DMS53 treated with DMSO at 0.1 percent for 48 hours (cell line): Measurements from ENCODE around the gene TFF2.
A peak's percentile ranks its signal among the peaks of the same experiment; 100 is the strongest.

Experiments
- DNase-seq: peaks from one replicate; lab custom pipeline; 2025; ENCODE audit not compliant: unreplicated experiment; lab: John Stamatoyannopoulos, UW

TFF2 gene

GRCh38 chr21:42384156-42384945, 33.6 kb upstream of the TFF2 start:
- DNase-seq = peak; percentile 57

DNA sequence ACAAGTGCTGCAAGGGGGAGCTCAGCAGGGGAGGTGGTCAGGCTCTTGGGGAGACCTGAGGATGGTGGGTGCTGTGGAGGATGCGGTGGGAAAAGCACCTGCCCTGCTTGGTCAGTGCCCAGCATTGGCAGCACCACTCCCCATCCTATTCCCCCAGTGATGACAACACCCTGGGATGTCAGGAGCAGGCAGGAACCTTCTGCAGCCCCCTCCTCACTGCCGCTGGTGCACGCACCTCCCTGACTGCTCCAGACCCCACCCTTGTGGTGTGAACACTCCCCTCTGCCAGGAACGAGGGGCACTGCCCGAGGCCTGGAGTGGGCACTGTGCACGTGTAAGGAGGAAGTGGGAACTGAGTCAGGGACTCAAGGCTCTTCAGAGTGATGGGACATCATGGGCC, 32.5 kb upstream of the TFF2 start:
- no peak for DNase-seq

DNA sequence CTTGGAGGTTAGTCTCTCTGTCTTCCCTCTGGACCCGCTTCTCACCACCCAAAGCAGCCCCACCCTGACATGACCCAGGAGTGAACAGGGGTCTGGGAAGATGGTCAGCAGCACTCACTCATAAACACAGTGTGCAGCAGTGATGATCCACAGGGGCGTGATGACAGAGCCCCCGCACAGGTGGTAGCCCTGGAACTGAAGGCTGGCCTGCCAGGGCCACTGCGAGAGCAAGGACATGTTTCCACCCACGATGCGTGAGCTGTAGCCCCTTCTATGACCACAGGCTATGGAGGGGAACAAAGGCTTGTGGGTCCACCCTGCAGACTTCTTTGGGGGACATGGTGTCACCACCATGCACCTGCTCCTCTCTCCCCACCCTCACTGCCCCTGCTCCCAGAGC, 32.1 kb upstream of the TFF2 start:
- no peak for DNase-seq

DNA sequence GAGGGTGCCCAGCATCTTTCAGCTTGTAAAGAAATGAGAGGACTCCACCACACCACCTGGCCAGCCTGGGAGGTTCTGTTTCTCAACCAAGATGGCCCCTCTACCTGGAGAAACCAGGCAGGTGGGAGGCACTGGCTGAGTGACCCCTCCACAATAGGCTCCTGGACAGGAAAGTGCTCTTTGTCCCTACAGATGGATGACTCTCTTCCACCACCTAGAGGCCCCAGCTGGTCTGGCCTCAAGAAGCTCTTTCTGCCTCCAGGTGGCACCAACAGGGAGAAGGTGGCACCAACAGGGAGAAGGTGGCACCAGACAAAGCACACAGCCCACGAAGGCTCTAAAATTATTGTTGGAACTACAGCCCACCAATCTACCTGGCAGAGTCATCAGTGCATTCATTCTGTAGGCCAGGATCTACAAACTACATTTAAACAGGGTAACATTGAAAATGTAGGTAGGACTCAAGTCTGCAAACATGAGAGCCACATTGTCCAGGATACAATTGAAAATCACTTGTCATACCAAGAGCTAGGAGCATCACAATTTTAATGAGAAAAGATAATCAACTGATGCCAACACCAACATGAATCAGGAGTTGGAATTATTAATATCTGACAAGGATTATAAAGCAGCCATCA, 30.7 kb upstream of the TFF2 start:
- DNase-seq = peak; percentile 63

- no peak for DNase-seq
Observed at GRCh38 chr21:42379426-42380215, 28.8 kb upstream of the TFF2 start.

DNA sequence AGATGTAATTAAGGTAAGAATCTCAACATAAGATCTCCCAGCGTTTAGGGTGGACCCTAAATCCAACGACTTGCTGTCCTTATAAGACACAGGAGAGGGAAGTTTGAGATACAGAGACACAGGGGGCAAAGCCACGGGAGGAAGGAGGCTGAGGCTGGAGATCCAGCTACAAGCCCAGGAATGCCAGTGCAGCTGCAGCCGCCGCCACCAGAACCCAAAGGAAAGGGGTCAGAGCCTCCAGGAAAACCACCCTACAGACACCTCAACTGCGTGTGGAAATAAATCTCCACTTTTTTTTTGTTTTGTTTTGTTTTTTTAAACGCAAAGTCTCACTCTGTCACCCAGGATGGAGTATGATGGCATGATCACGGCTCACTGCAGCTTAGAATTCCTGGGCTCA, 27.6 kb upstream of the TFF2 start:
- no peak for DNase-seq

GRCh38 chr21:42377951-42378340, 27.2 kb upstream of the TFF2 start:
- DNase-seq = no peak

DNA sequence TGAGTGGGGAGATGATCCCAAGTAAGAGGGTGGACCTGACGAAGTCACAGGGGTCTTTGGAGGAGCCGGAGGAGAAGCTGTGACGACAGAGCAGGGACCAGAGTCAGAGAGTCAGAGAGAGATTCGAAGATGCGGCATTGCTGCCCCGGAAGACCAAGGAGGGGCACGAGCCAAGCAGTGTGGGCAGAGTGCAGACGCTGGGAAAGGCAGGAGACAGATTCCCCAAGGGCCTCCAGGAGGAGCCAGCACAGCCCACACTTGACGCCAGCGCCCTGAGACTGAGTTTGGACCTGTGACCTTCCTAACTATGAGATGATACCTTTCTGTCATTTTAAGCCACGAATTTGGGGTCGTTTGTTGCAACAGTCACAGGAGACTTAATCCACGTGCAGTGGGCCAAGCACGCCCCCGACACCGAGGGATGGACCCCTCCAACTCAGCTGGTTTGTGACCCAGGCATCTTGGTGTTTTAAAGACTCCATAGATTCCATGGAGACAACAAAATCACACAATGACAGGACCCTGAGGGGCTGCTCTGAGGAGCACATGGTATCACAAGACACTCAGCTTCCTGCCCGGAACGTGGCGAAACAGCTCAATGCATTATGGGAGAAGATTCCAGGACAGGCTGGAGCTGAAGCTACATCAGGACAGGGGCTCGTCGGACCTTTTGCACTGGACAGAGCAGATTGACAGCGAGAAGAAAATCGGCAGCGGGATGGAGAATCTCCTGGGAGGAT, 26.6 kb upstream of the TFF2 start:
- no peak for DNase-seq

DNA sequence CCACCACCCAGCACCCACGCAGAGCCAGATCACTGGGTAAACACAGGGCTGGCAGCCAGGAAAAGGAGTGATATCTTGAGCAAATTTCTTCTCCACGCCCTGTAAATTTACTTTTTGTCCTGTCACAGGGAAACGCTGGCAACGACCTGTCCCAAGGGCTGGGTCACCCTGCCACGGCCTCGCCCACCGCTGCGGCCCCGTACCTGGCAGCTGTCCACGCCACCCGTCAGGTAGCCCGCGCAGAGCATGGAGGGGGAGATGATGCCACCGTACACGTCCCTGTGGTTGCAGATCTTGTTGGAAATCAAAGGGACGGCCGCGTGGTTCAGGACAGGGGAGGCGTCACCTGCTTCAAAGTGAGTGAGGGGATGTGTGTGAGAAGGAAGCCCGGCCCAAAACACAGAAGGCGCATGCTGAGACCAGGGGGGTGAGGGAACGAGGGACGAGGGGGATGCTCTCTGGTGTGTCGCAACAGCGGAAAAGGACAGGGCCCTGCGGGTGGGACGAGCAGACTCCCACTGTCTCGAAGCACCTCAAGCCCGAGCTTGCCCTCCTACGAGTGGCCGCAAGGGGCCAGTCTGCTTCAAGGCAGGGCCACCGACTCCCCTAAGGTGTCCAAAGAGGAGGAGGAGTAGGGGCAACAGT, 25.7 kb upstream of the TFF2 start:
- DNase-seq = no peak

- DNase-seq = no peak
Observed at GRCh38 chr21:42375966-42376337, 25.2 kb upstream of the TFF2 start.

DNA sequence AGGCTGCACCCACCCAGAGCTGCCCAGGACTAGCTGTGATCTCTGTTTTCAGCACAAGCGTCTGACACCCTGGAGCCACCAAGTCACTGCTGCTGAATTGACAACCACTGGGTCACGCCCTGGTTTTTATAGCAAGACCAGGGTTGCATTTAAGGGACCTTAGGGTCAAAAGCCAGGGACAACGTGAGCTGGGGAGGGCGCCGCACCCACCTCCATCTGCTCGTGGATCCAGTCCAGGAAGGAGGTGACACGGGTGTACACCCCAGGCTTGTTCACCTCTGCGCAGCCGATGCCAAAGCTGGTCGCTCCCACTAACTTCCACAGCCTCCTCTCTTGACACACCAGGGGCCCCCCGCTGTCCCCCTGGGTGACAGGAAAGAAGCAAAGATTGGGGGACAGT, 24.7 kb upstream of the TFF2 start:
- DNase-seq = no peak

- DNase-seq = no peak
Observed at GRCh38 chr21:42374864-42375499, 24.2 kb upstream of the TFF2 start.

GRCh38 chr21:42374457-42374856, 23.7 kb upstream of the TFF2 start:
- DNase-seq = no peak

- no peak for DNase-seq
Observed at GRCh38 chr21:42373908-42374455, 23.2 kb upstream of the TFF2 start.

- DNase-seq = no peak
Observed at GRCh38 chr21:42373196-42373907, 22.6 kb upstream of the TFF2 start.

DNA sequence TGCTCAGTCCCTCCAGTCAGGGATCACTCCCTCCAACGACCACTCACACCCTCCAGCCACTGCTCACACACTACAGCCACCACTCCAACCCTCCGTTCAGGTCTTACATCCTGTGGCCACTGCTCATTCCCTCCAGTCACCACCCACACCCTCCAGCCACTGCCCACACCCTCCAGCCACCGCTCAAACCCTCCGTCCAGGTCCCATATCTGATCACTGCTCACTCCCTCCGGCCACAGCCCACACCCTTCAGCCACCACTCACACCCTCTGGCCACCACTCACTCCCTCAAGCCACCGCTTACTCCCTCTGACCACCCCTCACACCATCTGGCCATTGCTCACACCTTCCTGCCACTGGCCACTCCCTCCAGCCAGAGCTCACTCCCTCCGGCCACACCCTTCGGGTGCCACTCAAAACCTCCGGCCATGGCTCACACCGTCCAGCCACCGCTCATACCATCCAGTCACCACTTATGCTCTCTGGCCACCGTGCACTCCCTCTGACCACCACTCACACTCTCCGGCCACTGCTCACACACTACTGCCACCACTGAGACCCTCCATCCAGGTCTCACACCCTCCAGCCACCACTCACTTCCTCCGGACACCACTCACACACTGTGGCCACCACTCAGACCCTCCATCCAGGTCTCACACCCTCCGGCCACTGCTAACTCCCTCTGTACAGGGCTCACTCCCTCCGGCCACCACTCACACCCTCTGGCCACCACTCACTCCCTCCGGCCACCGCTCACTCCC, 20.3 kb upstream of the TFF2 start:
- no peak for DNase-seq

- no peak for DNase-seq
Observed at GRCh38 chr21:42369821-42370220, 19.0 kb upstream of the TFF2 start.

- DNase-seq = no peak
Observed at GRCh38 chr21:42367367-42368165, 16.8 kb upstream of the TFF2 start.
